Activated B cell treated with CpG ODN at 0.5 μM for 24 hours (primary cell): ENCODE results near the gene TMIGD3. TPM values are rescaled to one million over a fixed set of nuclear protein-coding genes. Genes with fewer than 3 reads are reported as not detected.

Experiments used
- ATAC-seq: fragments of 200-7000 bp; cut with Tn5 transposase; one replicate; pipeline ENCODE4 v1.10.0; 2021; ENCODE audit warnings: low read depth, mild to moderate bottlenecking, moderate library complexity
- CTCF ChIA-PET: fragments of 350-600 bp; sonication (Branson Sonifier 250); formaldehyde crosslinking; loops from one replicate; lab custom pipeline; 2021; ENCODE audit warnings: antibody characterized with exemption; lab: Charles Lee
- POLR2A ChIA-PET: fragments of 350-600 bp; sonication (Branson Sonifier 250); formaldehyde crosslinking; loops from one replicate; lab custom pipeline; 2021; ENCODE audit warnings: antibody characterized with exemption; lab: Charles Lee
- DNase-seq: peaks from one replicate; pipeline ENCODE4 v3.0.0; 2022
- H3K27ac Mint-ChIP-seq: one replicate; pipeline ENCODE4 v1.8.0; 2020; ENCODE audit warnings: mixed read lengths
- H3K27me3 Mint-ChIP-seq: one replicate; pipeline ENCODE4 v1.8.0; 2021; ENCODE audit warnings: mixed read lengths
- H3K36me3 Mint-ChIP-seq: one replicate; pipeline ENCODE4 v1.8.0; 2021; ENCODE audit warnings: low read depth, mixed read lengths
- H3K4me1 Mint-ChIP-seq: one replicate; pipeline ENCODE4 v1.8.0; 2021; ENCODE audit warnings: mixed read lengths
- H3K4me3 Mint-ChIP-seq: one replicate; pipeline ENCODE4 v1.8.0; 2020; ENCODE audit warnings: mild to moderate bottlenecking, mixed read lengths
- H3K9me3 Mint-ChIP-seq: one replicate; pipeline ENCODE4 v1.8.0; 2020; ENCODE audit warnings: mixed read lengths
- CTCF ChIP-seq: fragments of 200-600 bp; IDR thresholded peaks from one replicate; pipeline ENCODE4 v1.8.0; 2022; ENCODE audit warnings: antibody characterized with exemption, mild to moderate bottlenecking
- intact Hi-C: fragments of 100-400 bp; cut with micrococcal nuclease; formaldehyde crosslinking; loops from one replicate; pipeline ENCODE4 v1.15.1; 2024
- total RNA-seq: library from RNA; stranded (reverse); gene quantifications from 2 replicates; pipeline ENCODE4 v1.2.3, GENCODE V29; 2022

TMIGD3 gene
- total RNA-seq, 1 donor from 2014 or later = not detected

GRCh38 chr1:111504097-111504496 is 664 bp upstream of the TMIGD3 start:
- peak overlapping the region; percentile 38 for H3K27ac Mint-ChIP-seq
- CTCF ChIA-PET = interaction anchor here (0.7 to 1.8 kb wide), 5 partner anchors 14 to 243 kb away, joined by 3 to 11 read pairs (median 4); no protein-coding TSS in a partner anchor
- no peaks in the 10 kb centered on the region for H3K9me3 Mint-ChIP-seq
- TF ChIP-seq CTCF = no peak
- POLR2A ChIA-PET = interaction anchor here (1.2 to 9.6 kb wide), 4 partner anchors 13 to 251 kb away, joined by 3 to 234 read pairs (median 6); partner anchors contain the start of genes ATP5PB, C1orf162, DDX20 and WDR77
- no peaks in the 10 kb centered on the region for H3K36me3 Mint-ChIP-seq
- DNase-seq (no peak), ATAC-seq (no peak)
- H3K4me1 Mint-ChIP-seq = peaks cover 62% of the 10 kb centered on the region
- H3K27me3 Mint-ChIP-seq = no peaks in the 10 kb centered on the region
- no peak overlapping the region for H3K4me3 Mint-ChIP-seq
- intact Hi-C loops = no loop called here

- Mint-ChIP-seq H3K9me3 (peaks cover 2% of the 10 kb centered on the region), H3K27me3 (no peaks in the 10 kb centered on the region), H3K36me3 (no peaks in the 10 kb centered on the region), H3K27ac (no peak overlapping the region), H3K4me3 (no peak overlapping the region), H3K4me1 (peaks cover 56% of the 10 kb centered on the region)
- DNase-seq (no peak), ATAC-seq (no peak)
- intact Hi-C loops = no loop called here
- no peak for TF ChIP-seq CTCF
- CTCF ChIA-PET = no interaction called here
- POLR2A ChIA-PET = interaction anchor here (9.6 kb wide), 1 partner anchor 23 kb away, joined by 234 read pairs; the partner anchor contains the start of gene C1orf162
Measured at GRCh38 chr1:111501645-111502044, 1.8 kb downstream of the TMIGD3 start.

GRCh38 chr1:111499026-111499785 is 4.2 kb downstream of the TMIGD3 start:
- TF ChIP-seq CTCF = no peak
- ATAC-seq (no peak), DNase-seq (no peak)
- H3K36me3 Mint-ChIP-seq = no peaks in the 10 kb centered on the region
- POLR2A ChIA-PET = interaction anchor here (2.5 to 4.8 kb wide), 2 partner anchors 8 to 22 kb away, joined by 6 to 42 read pairs; no protein-coding TSS in a partner anchor
- H3K27me3 Mint-ChIP-seq = no peaks in the 10 kb centered on the region
- intact Hi-C loops = no loop called here
- peaks cover 35% of the 10 kb centered on the region for H3K4me1 Mint-ChIP-seq
- H3K9me3 Mint-ChIP-seq = peaks cover 4% of the 10 kb centered on the region
- H3K4me3 Mint-ChIP-seq = no peak overlapping the region
- CTCF ChIA-PET = interaction anchor here (1.0 to 3.2 kb wide), 3 partner anchors 9 to 22 kb away, joined by 3 to 26 read pairs (median 10); no protein-coding TSS in a partner anchor
- H3K27ac Mint-ChIP-seq = no peak overlapping the region

GRCh38 chr1:111497592-111497991 is 5.8 kb downstream of the TMIGD3 start:
- ATAC-seq = peak; percentile 77
- ChIA-PET CTCF (interaction anchor here (0.8 to 3.2 kb wide), 7 partner anchors 8 to 217 kb away, joined by 3 to 26 read pairs (median 3); no protein-coding TSS in a partner anchor), POLR2A (interaction anchor here (0.8 to 4.8 kb wide), 4 partner anchors 10 to 356 kb away, joined by 3 to 42 read pairs (median 5); no protein-coding TSS in a partner anchor)
- H3K4me3 Mint-ChIP-seq = no peak overlapping the region
- no peaks in the 10 kb centered on the region for H3K27me3 Mint-ChIP-seq
- no peaks in the 10 kb centered on the region for H3K36me3 Mint-ChIP-seq
- intact Hi-C loops = no loop called here
- no peak for TF ChIP-seq CTCF
- peaks cover 4% of the 10 kb centered on the region for H3K9me3 Mint-ChIP-seq
- DNase-seq = no peak
- no peak overlapping the region for H3K27ac Mint-ChIP-seq
- peaks cover 19% of the 10 kb centered on the region for H3K4me1 Mint-ChIP-seq

GRCh38 chr1:111496398-111496797 is 7.0 kb downstream of the TMIGD3 start:
- TF ChIP-seq CTCF = no peak
- ATAC-seq = peak; percentile 21
- ChIA-PET POLR2A (interaction anchor here (2.5 to 4.8 kb wide), 2 partner anchors 11 to 19 kb away, joined by 6 to 42 read pairs; no protein-coding TSS in a partner anchor), CTCF (interaction anchor here (1.1 to 1.6 kb wide), 2 partner anchors 11 to 14 kb away, joined by 3 to 5 read pairs; no protein-coding TSS in a partner anchor)
- intact Hi-C loops = no loop called here
- Mint-ChIP-seq H3K27ac (no peak overlapping the region), H3K4me3 (no peak overlapping the region), H3K36me3 (no peaks in the 10 kb centered on the region), H3K27me3 (no peaks in the 10 kb centered on the region), H3K4me1 (peaks cover 17% of the 10 kb centered on the region), H3K9me3 (peaks cover 4% of the 10 kb centered on the region)
- DNase-seq = no peak
